Keratinocyte (primary cell): ENCODE measurements around the gene PRKN. TPM values are rescaled to one million over a fixed set of nuclear protein-coding genes. Genes with fewer than 3 reads are reported as not detected.

ENCODE experiments used
- DNase-seq: peaks from one replicate; pipeline ENCODE4 v3.0.0-alpha.2; 2011; ENCODE audit warnings: low read depth, missing footprints, low spot score
- FAIRE-seq: peaks from 2 replicates; lab custom pipeline; 2011; peaks lifted over from hg19 to GRCh38; lab: Jason Lieb, UNC
- H2AFZ ChIP-seq: 2 replicates; pipeline ENCODE4 v1.6.0; 2012; ENCODE audit warnings: low read length, control low read depth, inconsistent platforms; ENCODE audit not compliant: control insufficient read depth
- H3K27ac ChIP-seq: 2 replicates; pipeline ENCODE4 v1.5.1; 2011; ENCODE audit warnings: low read length; ENCODE audit not compliant: control insufficient read depth, insufficient read depth
- H3K27me3 ChIP-seq: 3 replicates; pipeline ENCODE4 v1.6.0; 2011; ENCODE audit warnings: low read length; ENCODE audit not compliant: control insufficient read depth, insufficient read depth; ENCODE audit errors: extremely low read depth
- H3K36me3 ChIP-seq, 2 experiments: 2 replicates in 1 of 2; 3 replicates in 1 of 2; pipeline ENCODE4 v1.5.1; 2011; ENCODE audit warnings: low read length in 2 of 2, mild to moderate bottlenecking in 1 of 2; ENCODE audit not compliant: control insufficient read depth in 2 of 2, insufficient read depth in 2 of 2; ENCODE audit errors: extremely low read depth in 1 of 2
- H3K4me1 ChIP-seq: 3 replicates; pipeline ENCODE4 v1.5.1; 2011; ENCODE audit warnings: low read length; ENCODE audit not compliant: control insufficient read depth, insufficient read depth; ENCODE audit errors: extremely low read depth
- H3K4me2 ChIP-seq: 3 replicates; pipeline ENCODE4 v1.6.0; 2011; ENCODE audit warnings: low read depth, low read length; ENCODE audit not compliant: control insufficient read depth, insufficient read depth; ENCODE audit errors: extremely low read depth
- H3K4me3 ChIP-seq, 3 experiments: fragments of 200-600 bp in 1 of 3; sonication (generic) in 1 of 3; 2 replicates in 2 of 3; 3 replicates in 1 of 3; pipeline ENCODE4 v1.5.1; 2011 to 2016; ENCODE audit warnings: low read length in 3 of 3, mild to moderate bottlenecking in 3 of 3, control low read depth in 2 of 3, inconsistent platforms in 1 of 3, low read depth in 1 of 3, mixed read lengths in 1 of 3, mixed run types in 1 of 3, moderate library complexity in 1 of 3; ENCODE audit not compliant: control insufficient read depth in 2 of 3, insufficient read depth in 2 of 3; ENCODE audit errors: extremely low read depth in 1 of 3
- H3K79me2 ChIP-seq: 2 replicates; pipeline ENCODE4 v1.6.0; 2012; ENCODE audit warnings: low read length; ENCODE audit not compliant: control insufficient read depth, insufficient read depth
- H3K9ac ChIP-seq: 3 replicates; pipeline ENCODE4 v1.6.0; 2011; ENCODE audit warnings: low read length; ENCODE audit not compliant: control insufficient read depth, insufficient read depth; ENCODE audit errors: extremely low read depth
- H3K9me1 ChIP-seq: 3 replicates; pipeline ENCODE4 v1.6.0; 2011; ENCODE audit warnings: low read length; ENCODE audit not compliant: control insufficient read depth, insufficient read depth; ENCODE audit errors: extremely low read depth
- H3K9me3 ChIP-seq: 2 replicates; pipeline ENCODE4 v1.5.1; 2012; ENCODE audit warnings: low read depth, low read length; ENCODE audit not compliant: control insufficient read depth
- H4K20me1 ChIP-seq: 3 replicates; pipeline ENCODE4 v1.6.0; 2011; ENCODE audit warnings: low read length; ENCODE audit not compliant: control insufficient read depth, insufficient read depth; ENCODE audit errors: extremely low read depth
- CTCF ChIP-seq, 3 experiments: IDR thresholded peaks in 1 of 3; conservative IDR thresholded peaks in 1 of 3; optimal IDR thresholded peaks in 1 of 3; 2 replicates in 2 of 3; 3 replicates in 1 of 3; pipeline versions ENCODE3 to v1.5.1; 2011; ENCODE audit warnings: low read length in 3 of 3, mild to moderate bottlenecking in 3 of 3, moderate library complexity in 2 of 3, control low read depth in 1 of 3, inconsistent platforms in 1 of 3; ENCODE audit not compliant: insufficient read depth in 2 of 3; ENCODE audit errors: extremely low read depth in 1 of 3
- EZH2 ChIP-seq: IDR thresholded peaks from one replicate; pipeline ENCODE4 v1.6.1; 2012; ENCODE audit warnings: inconsistent platforms, mild to moderate bottlenecking, low read length, moderate library complexity
- dilution Hi-C: fragments of 300-500 bp; cut with MboI; formaldehyde crosslinking; loops from one replicate; pipeline ENCODE4 v1.7.0; 2020; ENCODE audit warnings: low sequenced_read_pairs; ENCODE audit not compliant: extremely low pct_ligation_motif_present
- polyA plus RNA-seq, 5 experiments: library from polyadenylated mRNA; depleted of rRNA in 3 of 5; stranded (reverse) in 3 of 5; stranded (forward) in 1 of 5; unstranded in 1 of 5; fragments of >200 nt; gene quantifications; 1 replicate in 1 of 5; 2 replicates in 3 of 5; 3 replicates in 1 of 5; pipeline versions ENCODE4 v1.2.1 to v1.2.3, GENCODE V29; 2011 to 2012; ENCODE audit warnings: missing spikeins in 2 of 5, low read depth in 1 of 5, low replicate concordance in 1 of 5

PRKN gene
- polyA plus RNA-seq, 1 donor (not counting 4 experiments of a cell fraction or from before 2014, with no cell fraction given): 0.67 TPM

- Histone ChIP-seq H4K20me1 (no peaks in the 10 kb centered on the region), H3K79me2 (no peaks in the 10 kb centered on the region), H3K36me3 (no peaks in the 10 kb centered on the region), H3K4me1 (no peaks in the 10 kb centered on the region), H3K9me1 (no peaks in the 10 kb centered on the region), H3K9me3 (no peaks in the 10 kb centered on the region), H2AFZ (no peak overlapping the region), H3K4me3 (no peak overlapping the region), H3K27ac (no peak overlapping the region), H3K4me2 (no peak overlapping the region), H3K27me3 (no peaks in the 10 kb centered on the region), H3K9ac (no peak overlapping the region)
- dilution Hi-C loops: no loop called here
- TF ChIP-seq CTCF (optimal IDR thresholded peaks at IDR 0.05 in 1 of 3, IDR thresholded peaks at IDR 0.05 in 1 of 3, conservative IDR thresholded peaks at IDR 0.05 in 1 of 3; ENCODE audit: extremely low read depth in 1 of 3, insufficient read depth in 2 of 3, low read length in 3 of 3): no peak
- no peak for TF ChIP-seq EZH2
- no peak for DNase-seq
- no peak for FAIRE-seq
Measured at GRCh38 chr6:162710936-162711335, 16.6 kb downstream of the PRKN start.

- Histone ChIP-seq H3K36me3 (no peaks in the 10 kb centered on the region), H3K27me3 (no peaks in the 10 kb centered on the region), H3K4me2 (no peak overlapping the region), H3K79me2 (no peaks in the 10 kb centered on the region), H3K27ac (no peak overlapping the region), H3K9me1 (no peaks in the 10 kb centered on the region), H3K4me1 (no peaks in the 10 kb centered on the region), H2AFZ (no peak overlapping the region), H3K9ac (no peak overlapping the region), H4K20me1 (no peaks in the 10 kb centered on the region), H3K9me3 (no peaks in the 10 kb centered on the region), H3K4me3 (no peak overlapping the region)
- dilution Hi-C loops: no loop called here
- DNase-seq (no peak), FAIRE-seq (no peak)
- no peak for TF ChIP-seq CTCF (optimal IDR thresholded peaks at IDR 0.05 in 1 of 3, IDR thresholded peaks at IDR 0.05 in 1 of 3, conservative IDR thresholded peaks at IDR 0.05 in 1 of 3; ENCODE audit: extremely low read depth in 1 of 3, insufficient read depth in 2 of 3, low read length in 3 of 3)
- TF ChIP-seq EZH2: no peak
Measured at GRCh38 chr6:162710419-162710818, 17.1 kb downstream of the PRKN start.
